MM.1S (cell line): ENCODE data around the gene LIN9.

Experiments
- DNase-seq: peaks from one replicate; pipeline ENCODE4 v3.0.0-alpha.2; 2015
- H2AFZ ChIP-seq: fragments of 300-600 bp; sonication (generic); 2 replicates; pipeline ENCODE4 v1.6.0; 2016; ENCODE audit warnings: antibody characterized with exemption, low read length
- H3F3A ChIP-seq: fragments of 300-600 bp; sonication (generic); 2 replicates; pipeline ENCODE4 v1.6.1; 2016; ENCODE audit warnings: mild to moderate bottlenecking, antibody characterized with exemption, low read length, moderate library complexity, mixed read lengths; ENCODE audit not compliant: insufficient read depth
- H3K27ac ChIP-seq: fragments of 300-600 bp; sonication (generic); 2 replicates; pipeline ENCODE4 v1.5.1; 2016; ENCODE audit warnings: mild to moderate bottlenecking, low read length
- H3K27me3 ChIP-seq: fragments of 300-600 bp; sonication (generic); replicated peaks from 2 replicates; pipeline ENCODE4 v1.6.0; 2016; ENCODE audit warnings: low read length; ENCODE audit not compliant: insufficient read depth
- H3K36me3 ChIP-seq: fragments of 300-600 bp; sonication (generic); replicated peaks from 2 replicates; pipeline ENCODE4 v1.6.1; 2016; ENCODE audit warnings: mild to moderate bottlenecking, low read length, mixed read lengths; ENCODE audit not compliant: insufficient read depth
- H3K4me1 ChIP-seq: fragments of 300-600 bp; sonication (generic); 2 replicates; pipeline ENCODE4 v1.6.1; 2016; ENCODE audit warnings: low read length, mixed read lengths
- H3K4me2 ChIP-seq: fragments of 300-600 bp; sonication (generic); 2 replicates; pipeline ENCODE4 v1.6.0; 2016; ENCODE audit warnings: low read depth, low read length
- H3K4me3 ChIP-seq: fragments of 300-600 bp; sonication (generic); 2 replicates; pipeline ENCODE4 v1.5.1; 2016; ENCODE audit warnings: low read length, mixed read lengths
- H3K79me2 ChIP-seq: fragments of 300-600 bp; sonication (generic); 2 replicates; pipeline ENCODE4 v1.6.1; 2016; ENCODE audit warnings: mixed run types, low read length, mixed read lengths
- H3K9ac ChIP-seq: fragments of 300-600 bp; sonication (generic); 2 replicates; pipeline ENCODE4 v1.6.1; 2016; ENCODE audit warnings: low read length, mixed read lengths
- H3K9me2 ChIP-seq: fragments of 300-600 bp; sonication (generic); replicated peaks from 2 replicates; pipeline ENCODE4 v1.6.1; 2016; ENCODE audit warnings: mild to moderate bottlenecking, low read length, mixed read lengths; ENCODE audit not compliant: insufficient read depth
- H3K9me3 ChIP-seq: fragments of 300-600 bp; sonication (generic); replicated peaks from 2 replicates; pipeline ENCODE4 v1.6.1; 2016; ENCODE audit warnings: mild to moderate bottlenecking, low read length, mixed read lengths; ENCODE audit not compliant: insufficient read depth
- H4K20me1 ChIP-seq: fragments of 300-600 bp; sonication (generic); 2 replicates; pipeline ENCODE4 v1.6.1; 2016; ENCODE audit warnings: mild to moderate bottlenecking, low read length, moderate library complexity, mixed read lengths; ENCODE audit not compliant: insufficient read depth
- CTCF ChIP-seq: fragments of 300-600 bp; sonication (generic); IDR thresholded peaks from 2 replicates; pipeline ENCODE4 v1.5.1; 2016; ENCODE audit warnings: antibody characterized with exemption, low read length, mixed read lengths
- EZH2 ChIP-seq: fragments of 300-600 bp; sonication (generic); optimal IDR thresholded peaks from 2 replicates; pipeline ENCODE3; 2017; ENCODE audit warnings: low read depth, mild to moderate bottlenecking, antibody characterized with exemption, low read length, mixed read lengths
- EZH2phosphoT487 ChIP-seq: fragments of 300-600 bp; sonication (generic); IDR thresholded peaks from 2 replicates; pipeline ENCODE4 v1.6.1; 2018; ENCODE audit warnings: antibody characterized with exemption, low read length

Gene LIN9

GRCh38 chr1:226186124-226187018 lies 122.6 kb downstream of the LIN9 start, which contains the start of gene ACBD3:
Gene ACBD3 (minus strand): TSS chr1:226186741. CDS start chr1:226186675, 66 bp downstream.
- peak; percentile 92 for DNase-seq
- H3K36me3 ChIP-seq, result no peaks in the 10 kb centered on the region
- peaks cover 7% of the 10 kb centered on the region for H3F3A ChIP-seq
- H3K4me2 ChIP-seq, result peak within 1 kb of the TSS; percentile 82
- H3K27ac ChIP-seq, result peak within 1 kb of the TSS; percentile 63; the same call in 1 of the 2 replicates
- H3K4me1 ChIP-seq, result peaks cover 6% of the 10 kb centered on the region; the same call in 1 of the 2 replicates
- TF ChIP-seq EZH2 (no peak), CTCF (no peak; the same call in 1 of the 2 replicates), EZH2phosphoT487 (no peak)
- H3K9me2 ChIP-seq, result no peaks in the 10 kb centered on the region
- peak within 1 kb of the TSS; percentile 83 for H3K9ac ChIP-seq
- H3K79me2 ChIP-seq, result peaks cover 58% of the 10 kb centered on the region
- no peaks in the 10 kb centered on the region for H3K9me3 ChIP-seq
- no peaks in the 10 kb centered on the region for H3K27me3 ChIP-seq
- H2AFZ ChIP-seq, result peak within 1 kb of the TSS; percentile 99
- 0 out of 2 replicates have a peak, but pooled peaks cover 6% of the 10 kb centered on the region for H4K20me1 ChIP-seq
- H3K4me3 ChIP-seq, result peak within 1 kb of the TSS; percentile 88

GRCh38 chr1:226185141-226186036 lies 123.6 kb downstream of the LIN9 start:
- H3K27me3 ChIP-seq, result no peaks in the 10 kb centered on the region
- peaks cover 1% of the 10 kb centered on the region; the same call in 1 of the 2 replicates for H3K36me3 ChIP-seq
- no peak for TF ChIP-seq EZH2
- no peak for TF ChIP-seq CTCF
- TF ChIP-seq EZH2phosphoT487, result no peak
- DNase-seq, result no peak
- no peaks in the 10 kb centered on the region for H3K9me2 ChIP-seq
- no peak overlapping the region for H2AFZ ChIP-seq
- no peaks in the 10 kb centered on the region for H3K9me3 ChIP-seq
- peak overlapping the region; percentile 75 for H3K4me2 ChIP-seq
- H3K4me3 ChIP-seq, result peak overlapping the region; percentile 88
- H3F3A ChIP-seq, result peaks cover 7% of the 10 kb centered on the region
- peaks cover 10% of the 10 kb centered on the region; the same call in 1 of the 2 replicates for H4K20me1 ChIP-seq
- peaks cover 67% of the 10 kb centered on the region for H3K79me2 ChIP-seq
- H3K4me1 ChIP-seq, result peaks cover 6% of the 10 kb centered on the region; the same call in 1 of the 2 replicates
- no peak overlapping the region for H3K27ac ChIP-seq
- H3K9ac ChIP-seq, result peak overlapping the region; percentile 83; the same call in 1 of the 2 replicates

- H3K9me3 ChIP-seq, result no peaks in the 10 kb centered on the region
- peaks cover 99% of the 10 kb centered on the region for H3K79me2 ChIP-seq
- H2AFZ ChIP-seq, result no peak overlapping the region
- no peak overlapping the region for H3K4me3 ChIP-seq
- no peaks in the 10 kb centered on the region for H3K27me3 ChIP-seq
- TF ChIP-seq EZH2phosphoT487, result no peak
- no peak for TF ChIP-seq EZH2
- peak; percentile 20; the same call in 1 of the 2 replicates for TF ChIP-seq CTCF
- peaks cover 6% of the 10 kb centered on the region; the same call in 1 of the 2 replicates for H3K4me1 ChIP-seq
- H3F3A ChIP-seq, result peaks cover 7% of the 10 kb centered on the region
- no peak for DNase-seq
- peaks cover 2% of the 10 kb centered on the region; the same call in 1 of the 2 replicates for H3K36me3 ChIP-seq
- H3K4me2 ChIP-seq, result no peak overlapping the region
- no peak overlapping the region for H3K9ac ChIP-seq
- H3K9me2 ChIP-seq, result no peaks in the 10 kb centered on the region
- peaks cover 10% of the 10 kb centered on the region; the same call in 1 of the 2 replicates for H4K20me1 ChIP-seq
- no peak overlapping the region for H3K27ac ChIP-seq
Measured at GRCh38 chr1:226181996-226182714, 126.8 kb downstream of the LIN9 start.
